GM21526 (cell line): ENCODE measurements around the gene RBMS3.
"Not testable (repeated sequence)": the region's sequence is repeated elsewhere in the genome, so short reads cannot be mapped to it uniquely, and the experiment has no call there.

Source experiments
- ATAC-seq: cut with Tn5 transposase; IDR thresholded peaks from one replicate; pipeline ENCODE4 v1.9.1; 2021; ENCODE audit warnings: moderate library complexity; ENCODE audit not compliant: unreplicated experiment, low FRiP score

RBMS3 gene

GRCh38 chr3:29758108-29758433 is 477.2 kb downstream of the RBMS3 start:
- no peak for ATAC-seq

- no peak for ATAC-seq
These were observed 477.8 kb downstream of the RBMS3 start for GRCh38 chr3:29758434-29759322.

DNA sequence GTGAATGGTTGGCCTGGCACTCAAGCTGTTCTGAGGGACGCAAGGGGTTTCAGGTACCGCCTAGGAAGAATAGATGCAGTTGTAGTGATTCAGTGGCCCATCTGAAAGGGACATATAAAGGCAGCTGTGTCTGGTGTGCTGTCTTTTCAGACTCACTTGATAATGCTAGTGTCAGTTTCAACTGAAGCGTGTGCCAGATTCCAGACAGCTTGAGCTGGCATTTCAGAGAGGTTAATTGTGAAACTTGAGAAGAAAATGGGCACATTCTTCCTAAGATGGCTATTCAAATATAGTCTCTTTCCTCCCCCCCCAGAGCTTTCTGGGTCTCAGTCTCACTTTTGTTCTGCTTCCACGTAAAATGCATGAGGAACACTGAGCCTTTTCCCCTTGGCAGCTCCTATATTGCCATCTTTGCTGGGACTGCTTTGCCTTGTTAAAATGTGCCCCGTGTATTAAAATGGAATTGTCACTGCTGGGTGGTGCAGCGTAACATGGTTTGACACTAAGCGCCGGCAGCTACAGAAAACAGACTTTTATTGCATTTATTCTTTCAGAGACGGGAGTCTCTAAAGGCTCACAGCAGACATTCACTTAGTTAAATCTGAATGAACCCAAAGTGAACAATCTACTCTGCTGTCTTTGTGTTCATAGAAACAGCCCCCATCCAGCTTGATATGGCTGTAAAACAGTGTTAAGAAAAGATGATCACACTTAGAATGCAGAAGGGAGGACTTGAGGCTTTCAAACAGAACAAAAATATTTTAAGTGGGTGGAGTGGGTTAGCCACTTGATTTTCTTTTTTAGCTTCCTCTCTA is 478.7 kb downstream of the RBMS3 start:
- ATAC-seq: no peak

DNA sequence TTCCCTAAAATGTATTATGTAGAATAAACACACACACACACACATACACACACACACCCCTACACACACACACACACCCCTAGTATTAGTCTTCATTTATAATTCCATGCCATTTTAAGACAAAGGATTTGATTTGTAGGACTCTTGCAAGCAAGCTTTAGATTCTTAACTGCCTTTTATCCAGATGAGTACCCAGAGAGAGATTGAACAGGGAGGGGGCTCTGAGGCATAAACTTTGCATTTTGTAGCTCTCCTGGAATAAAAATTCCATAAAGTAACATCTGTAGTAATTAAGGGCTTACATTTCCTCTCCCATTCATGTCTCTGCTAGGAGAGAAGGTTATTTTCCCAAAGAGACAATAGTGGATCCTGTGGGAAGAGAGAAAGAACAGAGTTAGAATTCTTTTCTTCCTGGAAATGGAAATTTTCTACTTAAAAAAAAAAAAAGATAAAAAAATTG is 479.4 kb downstream of the RBMS3 start:
- no peak for ATAC-seq

GRCh38 chr3:29761517-29761916 is 480.6 kb downstream of the RBMS3 start:
- no peak for ATAC-seq

DNA sequence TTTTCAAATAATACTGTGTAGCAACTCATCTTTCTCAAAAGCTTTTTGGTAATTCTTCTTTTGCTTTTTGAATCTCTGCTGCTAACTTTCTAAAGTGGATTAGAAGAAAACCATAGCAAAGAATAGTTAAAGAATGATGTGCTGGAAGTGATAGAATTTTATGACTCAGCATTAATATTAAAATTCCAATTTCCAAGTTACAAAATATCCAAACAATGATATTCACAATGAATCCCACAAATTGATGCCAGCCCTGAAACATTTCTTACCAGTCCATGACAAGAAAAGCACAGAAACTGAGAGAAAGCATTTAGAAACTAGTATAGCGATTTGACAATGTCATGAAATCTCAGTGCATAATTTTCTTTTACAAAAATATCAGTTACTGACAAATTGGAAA is 482.2 kb downstream of the RBMS3 start:
- no peak for ATAC-seq

DNA sequence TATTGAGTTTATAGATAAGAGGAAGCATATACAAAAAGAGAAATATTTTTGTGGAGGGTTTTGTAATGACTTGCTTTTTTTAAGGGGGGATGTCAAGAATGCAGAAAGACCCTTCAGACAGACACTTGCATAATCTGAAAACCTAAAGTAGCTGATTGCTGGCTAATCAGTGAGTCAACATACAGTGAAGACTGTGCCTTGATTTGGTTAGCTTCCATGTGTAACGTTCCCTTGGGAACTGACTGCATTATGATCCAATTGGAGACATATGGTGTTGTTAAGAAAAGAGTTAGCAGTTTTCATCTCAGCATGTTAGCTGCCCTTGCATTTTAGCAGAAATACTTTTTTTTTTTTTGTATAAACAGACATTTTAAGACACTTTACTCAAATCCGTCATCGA is 483.2 kb downstream of the RBMS3 start:
- no peak for ATAC-seq

DNA sequence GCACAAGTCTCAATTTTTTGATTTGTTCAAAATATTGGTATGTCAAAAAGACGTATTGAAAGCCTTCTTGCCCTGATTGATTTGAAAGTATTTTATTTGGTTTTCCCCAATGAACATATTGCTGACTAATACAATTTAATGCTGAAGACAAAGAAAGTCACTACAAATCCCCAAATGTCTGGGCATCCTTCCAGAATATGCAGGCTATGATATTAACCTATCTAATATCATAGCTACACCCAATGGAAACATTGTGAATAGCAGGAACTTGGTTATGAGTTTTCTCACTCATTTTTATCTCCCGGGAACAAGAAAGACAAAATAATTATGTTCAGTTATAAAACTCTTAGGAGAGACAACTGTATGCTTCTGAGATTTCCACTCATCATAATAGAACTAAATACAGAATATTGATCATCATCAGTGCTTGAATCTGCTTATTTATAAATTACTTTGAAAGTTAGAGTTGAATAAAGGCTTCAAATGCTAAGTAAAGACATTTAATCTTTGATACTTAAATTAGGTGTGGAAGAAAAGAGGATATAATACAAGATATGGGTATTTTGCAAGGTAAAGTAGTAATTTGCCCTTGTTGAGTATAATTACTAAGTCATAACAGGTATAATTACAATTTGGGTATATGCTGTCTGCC is 483.9 kb downstream of the RBMS3 start:
- no peak for ATAC-seq

DNA sequence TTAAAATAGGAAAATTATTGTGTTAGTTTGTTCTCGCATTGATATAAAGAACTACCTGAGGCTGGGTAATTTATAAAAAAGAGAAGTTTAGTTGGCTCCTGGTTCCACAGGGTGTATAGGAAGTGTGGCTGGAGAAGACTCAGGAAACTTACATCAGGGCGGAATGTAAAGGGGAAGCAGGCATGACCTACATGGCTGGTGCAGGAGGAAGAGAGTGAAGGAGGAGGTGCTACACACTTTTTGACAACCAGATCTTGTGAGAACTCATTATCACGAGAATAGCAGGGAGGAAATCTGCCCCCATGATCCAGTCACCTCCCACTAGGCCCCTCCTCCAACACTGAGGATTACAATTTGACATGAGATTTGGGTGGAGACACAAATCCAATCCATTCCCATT is 490.7 kb downstream of the RBMS3 start:
- ATAC-seq: no peak

DNA sequence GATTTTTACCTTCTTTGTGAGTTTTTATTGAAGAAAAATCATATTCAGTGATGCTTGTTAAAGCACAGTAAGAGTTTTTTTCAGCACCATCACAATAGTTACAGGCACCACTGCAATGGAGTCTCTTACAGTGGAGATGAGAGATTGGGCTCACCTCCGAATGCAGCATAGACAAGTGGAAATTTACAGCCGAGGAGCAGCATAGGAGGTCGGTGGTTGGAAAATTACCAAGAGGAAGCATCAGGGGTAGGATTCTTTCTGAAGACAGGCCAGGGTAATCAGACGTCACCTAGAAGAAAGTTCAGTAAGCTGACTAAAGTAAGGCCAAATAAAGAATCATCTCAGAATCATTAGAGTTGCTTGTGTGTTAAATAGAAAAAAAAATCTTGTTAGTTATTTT is 491.6 kb downstream of the RBMS3 start:
- ATAC-seq: no peak

DNA sequence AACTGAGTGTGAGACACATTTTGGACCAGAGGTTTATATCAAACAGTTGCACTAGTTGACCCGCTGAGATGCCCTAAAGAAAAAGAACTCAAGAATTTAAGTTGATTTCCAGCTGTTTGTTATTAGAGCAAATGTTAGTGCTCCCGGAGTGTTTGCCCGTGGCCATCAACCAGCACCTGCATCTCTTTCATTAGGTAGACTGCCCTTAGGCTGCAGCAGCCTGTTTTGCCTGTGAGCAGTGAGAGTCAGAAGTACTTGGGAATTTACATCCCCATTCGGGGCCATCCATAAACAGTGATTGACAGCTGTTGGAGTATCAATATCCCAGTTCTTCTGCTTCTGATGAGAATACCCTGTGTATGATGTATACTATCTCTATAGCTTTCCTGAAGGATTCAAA is 492.6 kb downstream of the RBMS3 start:
- ATAC-seq: no peak

- no peak for ATAC-seq
These were observed 494.5 kb downstream of the RBMS3 start for GRCh38 chr3:29775340-29775739.

GRCh38 chr3:29777869-29778268 is 497.0 kb downstream of the RBMS3 start:
- no peak for ATAC-seq

DNA sequence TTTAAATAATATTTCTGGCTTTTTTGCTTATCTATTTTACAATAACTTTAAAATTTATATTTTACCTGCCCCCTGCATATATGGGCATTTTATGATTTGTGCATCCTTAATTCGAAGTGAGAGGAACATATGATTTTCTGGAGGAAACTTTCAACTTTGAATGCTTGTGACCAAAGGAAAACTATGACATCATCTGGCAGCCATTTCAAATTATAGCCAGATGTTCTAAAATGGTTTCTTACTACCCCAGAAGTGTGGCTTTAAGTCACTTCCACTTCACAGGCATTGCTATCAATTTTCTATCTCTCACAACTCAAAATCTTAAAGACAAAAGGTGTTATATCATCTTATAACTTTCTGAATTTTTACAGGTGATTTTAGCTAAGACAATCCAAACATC is 508.8 kb downstream of the RBMS3 start:
- ATAC-seq: no peak

DNA sequence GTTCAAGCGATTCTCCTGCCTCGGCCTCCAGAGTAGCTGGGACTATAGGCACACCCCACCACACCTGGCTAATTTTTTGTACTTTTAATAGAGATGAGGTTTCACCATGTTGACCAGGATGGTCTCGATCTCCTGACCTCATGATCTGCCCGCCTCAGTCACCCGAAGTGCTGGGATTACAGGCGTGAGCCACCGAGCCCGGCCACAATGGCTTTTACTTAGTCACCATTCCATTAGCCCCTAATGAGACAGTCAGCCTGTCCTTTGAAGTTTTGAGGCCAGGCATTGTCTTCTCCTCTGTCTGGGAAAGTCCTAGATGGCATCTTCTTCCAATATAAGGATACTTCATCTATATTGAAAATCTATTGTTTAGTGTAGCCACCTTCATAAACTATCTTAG is 515.9 kb downstream of the RBMS3 start:
- no peak for ATAC-seq

- no peak for ATAC-seq
These were observed 521.2 kb downstream of the RBMS3 start for GRCh38 chr3:29802057-29802456.

DNA sequence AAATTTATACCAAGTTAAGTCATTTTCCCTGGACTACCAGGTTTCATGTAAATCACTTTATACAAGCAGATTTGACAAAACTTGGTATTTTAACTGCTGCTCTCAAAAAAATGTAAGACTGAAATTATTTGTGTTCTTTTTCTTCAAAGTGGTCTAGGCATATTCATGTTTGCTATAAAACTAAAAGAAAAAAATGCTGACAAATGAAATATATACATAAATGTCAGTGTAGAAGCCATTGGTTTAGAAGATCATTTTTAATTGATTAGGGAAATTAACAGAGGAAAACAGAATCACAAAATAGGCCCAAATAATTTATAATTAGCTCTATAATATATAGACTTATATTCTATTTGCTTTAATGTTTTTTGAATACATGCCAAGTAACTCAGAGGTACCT is 523.2 kb downstream of the RBMS3 start:
- no peak for ATAC-seq

DNA sequence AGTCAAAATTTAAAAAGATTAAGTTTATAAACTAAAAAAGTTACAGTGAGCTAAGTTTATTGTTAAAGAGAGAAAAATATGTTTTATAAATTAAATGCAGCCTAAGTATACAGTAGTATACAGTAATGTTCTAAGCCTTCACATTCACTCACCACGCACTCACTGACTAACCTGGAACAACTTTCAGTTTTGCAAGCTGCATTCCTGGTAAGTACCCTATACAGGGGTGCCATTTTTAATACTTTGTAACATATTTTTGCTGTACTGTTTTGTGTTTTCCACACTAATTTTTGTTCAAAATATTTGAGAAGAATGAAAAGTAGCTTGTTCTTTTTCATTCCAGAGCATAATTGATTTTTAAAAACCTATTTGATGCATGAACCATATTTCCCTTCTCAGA is 524.9 kb downstream of the RBMS3 start:
- no peak for ATAC-seq

DNA sequence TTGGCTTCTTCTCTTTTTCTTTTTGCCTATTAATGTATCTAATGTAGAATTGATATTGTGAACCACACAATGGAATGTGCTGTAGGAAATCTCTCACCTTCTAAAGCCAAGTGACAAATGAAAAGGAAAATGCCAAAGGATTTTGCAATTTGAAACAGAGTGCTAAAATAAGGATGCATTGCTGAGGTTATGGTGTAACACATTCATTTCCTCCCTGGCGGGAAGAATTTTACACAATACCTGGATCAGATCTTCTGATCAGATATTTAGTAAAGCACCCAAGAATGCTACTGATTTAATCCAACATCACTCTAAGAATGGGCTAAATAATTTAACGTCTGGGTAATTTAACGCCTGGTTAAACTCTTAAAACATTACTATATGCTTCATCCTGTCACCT is 527.5 kb downstream of the RBMS3 start:
- not testable (repeated sequence) for ATAC-seq

- ATAC-seq: no peak
These were observed 541.2 kb downstream of the RBMS3 start for GRCh38 chr3:29822071-29822470.

DNA sequence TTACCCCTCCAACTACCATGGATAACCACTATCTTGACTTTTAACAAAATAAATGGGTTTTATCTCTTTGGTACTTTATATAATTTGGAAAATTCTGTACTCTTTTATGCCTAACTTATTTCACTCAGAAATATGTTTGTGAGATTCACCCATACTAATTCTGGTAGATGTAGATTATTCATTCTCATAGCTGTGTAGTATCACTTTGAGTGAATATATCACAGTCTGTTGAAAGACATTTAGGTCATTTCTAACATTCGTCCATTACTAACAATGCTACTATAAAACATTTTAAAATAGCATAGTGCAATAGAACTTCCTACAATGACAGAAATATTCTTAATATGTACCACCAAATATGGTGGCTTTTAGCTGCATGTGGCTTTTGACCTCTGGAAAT is 542.4 kb downstream of the RBMS3 start:
- ATAC-seq: no peak
